PFSK-1 (cell line): ENCODE data around the gene CACNA1S.

ENCODE experiments used
- FOXP2 ChIP-seq: optimal IDR thresholded peaks from 2 replicates; pipeline ENCODE3; 2011; ENCODE audit warnings: borderline replicate concordance, control low read depth, inconsistent platforms; ENCODE audit not compliant: insufficient read depth; ENCODE audit errors: extremely low read length, extremely low read depth
- POLR2AphosphoS5 ChIP-seq: IDR thresholded peaks from 2 replicates; pipeline ENCODE4 v1.6.1; 2012; ENCODE audit warnings: low read depth, mild to moderate bottlenecking, control low read depth, low read length, moderate library complexity
- SIN3A ChIP-seq: IDR thresholded peaks from 2 replicates; pipeline ENCODE4 v1.6.1; 2012; ENCODE audit warnings: mild to moderate bottlenecking, low read length, moderate library complexity, borderline replicate concordance; ENCODE audit not compliant: insufficient read depth
- TAF1 ChIP-seq: IDR thresholded peaks from 2 replicates; pipeline ENCODE4 v1.6.1; 2012; ENCODE audit warnings: low read length, control low read depth, borderline replicate concordance; ENCODE audit not compliant: insufficient read depth

GRCh38 chr1:201127755-201128455, 15.7 kb upstream of the CACNA1S start:
- TF ChIP-seq POLR2AphosphoS5 (no peak), TAF1 (no peak), SIN3A (no peak), FOXP2 (no peak)
